ENCODE data around the gene TOP1.

- no peak for TF ChIP-seq CTCF (IDR thresholded peaks at IDR 0.05)
- no peak for TF ChIP-seq POLR2AphosphoS5 (IDR thresholded peaks at IDR 0.05)
- no peak for TF ChIP-seq EP300 (IDR thresholded peaks at IDR 0.05)
- TF ChIP-seq POLR2A (IDR thresholded peaks at IDR 0.05; ENCODE audit: low read depth), result no peak
These were observed 141.9 kb downstream of the TOP1 start for GRCh38 chr20:41170386-41171105.
